IPS-18a (cell line): ENCODE measurements around the gene SLC22A9.
"Not testable (repeated sequence)": the region's sequence is repeated elsewhere in the genome, so short reads cannot be mapped to it uniquely, and the experiment has no call there.

Source experiments
- H3K27ac ChIP-seq: one replicate; pipeline ENCODE4 v1.5.1; 2013; ENCODE audit warnings: low read length
- H3K27me3 ChIP-seq: one replicate; pipeline ENCODE4 v1.6.1; 2013; ENCODE audit warnings: mild to moderate bottlenecking, low read length; ENCODE audit not compliant: control insufficient read depth, insufficient read depth
- H3K36me3 ChIP-seq: one replicate; pipeline ENCODE4 v1.6.1; 2013; ENCODE audit warnings: low read depth, low read length; ENCODE audit not compliant: control insufficient read depth
- H3K4me1 ChIP-seq: one replicate; pipeline ENCODE4 v1.6.1; 2013; ENCODE audit warnings: low read depth, low read length; ENCODE audit not compliant: control insufficient read depth
- H3K4me3 ChIP-seq: one replicate; pipeline ENCODE4 v1.5.1; 2013; ENCODE audit warnings: low read length
- H3K9ac ChIP-seq: one replicate; pipeline ENCODE4 v1.6.1; 2013; ENCODE audit warnings: mild to moderate bottlenecking, low read length, moderate library complexity
- H3K9me3 ChIP-seq: one replicate; pipeline ENCODE4 v1.6.1; 2013; ENCODE audit warnings: low read depth, low read length; ENCODE audit not compliant: control insufficient read depth

SLC22A9 gene

DNA sequence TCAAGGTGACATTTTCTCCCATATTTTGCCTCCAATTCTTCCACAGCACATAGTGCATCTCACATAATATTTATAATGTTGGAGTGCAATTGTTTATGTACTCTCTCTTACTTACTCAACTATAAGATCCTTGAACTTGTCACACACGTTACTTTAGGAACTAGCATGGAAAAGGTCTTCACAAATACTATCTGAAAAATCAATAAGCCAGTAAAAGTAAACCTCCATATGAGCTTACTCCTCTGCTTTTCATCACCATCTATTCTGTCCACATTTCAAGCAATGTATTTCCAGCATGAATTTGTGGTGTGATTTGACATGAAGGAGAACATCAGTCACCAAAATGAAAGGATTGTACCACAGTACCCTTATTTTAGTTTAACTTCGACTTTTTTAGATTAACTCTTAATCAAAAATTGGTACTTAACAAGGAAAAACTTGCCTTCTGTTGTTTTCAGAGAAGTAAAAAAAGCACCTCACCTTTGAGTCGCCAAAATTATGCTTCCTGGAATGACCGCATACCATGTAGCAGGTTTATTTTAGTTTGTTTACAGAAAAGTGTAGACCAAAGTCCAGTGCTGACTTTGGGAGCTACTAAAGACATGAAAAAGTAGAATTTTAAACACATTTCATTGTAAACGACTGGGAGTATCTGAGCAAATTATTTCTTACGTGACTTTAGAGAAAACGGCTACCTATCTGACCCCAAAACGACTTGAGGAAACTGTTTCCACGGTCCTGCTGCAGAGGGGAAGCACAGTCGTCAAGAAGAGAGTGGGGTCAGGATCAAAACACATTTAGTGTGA, at the start of gene SLC22A9:
TSS of gene SLC22A9 (plus strand) at position 621 of the 806 bp plus-strand sequence. CDS start 272 bp downstream, outside the sequence.
- no peak within 1 kb of the TSS for H3K27ac ChIP-seq
- H3K36me3 ChIP-seq, result no peaks in the 10 kb centered on the region
- H3K27me3 ChIP-seq, result no peaks in the 10 kb centered on the region
- no peak within 1 kb of the TSS for H3K9ac ChIP-seq
- H3K4me3 ChIP-seq, result no peak within 1 kb of the TSS
- no peaks in the 10 kb centered on the region for H3K4me1 ChIP-seq
- no peaks in the 10 kb centered on the region for H3K9me3 ChIP-seq

DNA sequence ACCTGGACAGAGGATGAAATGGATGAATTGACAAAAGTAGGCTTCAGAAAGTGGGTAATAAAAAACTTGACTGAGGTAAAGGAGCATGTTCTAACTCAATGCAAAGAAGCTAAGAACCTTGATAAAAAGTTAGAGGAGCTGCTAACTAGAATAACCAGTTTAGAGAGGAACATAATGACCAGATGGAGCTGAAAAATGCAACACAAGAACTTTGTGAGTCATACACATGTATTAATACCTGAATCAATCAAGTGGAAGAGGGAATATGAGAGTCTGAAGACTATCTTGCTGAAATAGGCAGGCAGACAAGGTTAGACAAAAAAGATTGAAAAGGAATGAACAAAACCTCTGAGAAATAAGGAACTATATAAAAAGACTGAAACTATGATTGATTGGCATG, 47.9 kb upstream of the SLC22A9 start:
- Histone ChIP-seq H3K27ac (no peak overlapping the region), H3K36me3 (no peaks in the 10 kb centered on the region), H3K27me3 (no peaks in the 10 kb centered on the region), H3K4me3 (no peak overlapping the region), H3K9me3 (no peaks in the 10 kb centered on the region), H3K9ac (no peak overlapping the region), H3K4me1 (no peaks in the 10 kb centered on the region)

DNA sequence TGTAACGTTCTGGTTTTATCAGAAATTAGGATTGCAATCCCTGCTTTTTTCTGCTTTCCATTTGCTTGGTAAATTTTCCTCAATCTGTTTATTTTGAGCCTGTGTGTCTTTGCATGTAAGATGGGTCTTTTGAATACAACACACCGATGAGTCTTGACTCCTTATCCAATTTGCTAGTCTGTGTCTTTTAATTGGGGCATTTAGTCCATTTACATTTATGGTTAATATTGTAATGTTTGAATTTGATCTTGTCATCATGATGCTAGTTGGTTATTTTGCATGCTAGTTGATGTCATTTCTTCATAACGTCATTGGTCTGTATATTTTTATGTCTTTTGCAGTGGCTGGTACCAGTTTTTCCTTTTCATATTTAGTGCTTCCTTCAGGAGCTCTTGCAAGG, 34.5 kb upstream of the SLC22A9 start:
- H3K27ac ChIP-seq, H3K9ac ChIP-seq, H3K27me3 ChIP-seq, H3K4me1 ChIP-seq, H3K9me3 ChIP-seq, H3K4me3 ChIP-seq, H3K36me3 ChIP-seq: not testable (repeated sequence)

DNA sequence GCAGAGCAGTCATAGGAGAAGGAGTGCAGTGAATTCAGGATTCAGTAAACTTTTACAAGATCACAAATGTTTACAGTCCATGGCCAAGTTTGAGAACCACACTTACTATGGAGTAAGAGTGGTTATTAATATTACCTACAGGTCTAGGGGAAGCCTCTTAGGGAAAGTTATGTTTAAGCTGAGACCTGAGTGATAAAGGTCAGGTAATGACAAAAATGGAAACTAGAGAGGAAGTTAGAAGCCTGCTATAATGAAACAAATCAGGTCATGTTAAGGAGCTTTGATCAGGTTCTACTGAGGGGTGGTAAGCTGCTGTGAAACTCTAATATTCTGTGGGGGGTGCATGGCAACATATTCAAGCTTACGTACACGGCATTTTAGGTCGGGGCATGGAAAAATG, 32.5 kb upstream of the SLC22A9 start:
- Histone ChIP-seq H3K27ac (no peak overlapping the region), H3K4me3 (no peak overlapping the region), H3K36me3 (no peaks in the 10 kb centered on the region), H3K9me3 (no peaks in the 10 kb centered on the region), H3K27me3 (no peaks in the 10 kb centered on the region), H3K9ac (no peak overlapping the region), H3K4me1 (no peaks in the 10 kb centered on the region)

DNA sequence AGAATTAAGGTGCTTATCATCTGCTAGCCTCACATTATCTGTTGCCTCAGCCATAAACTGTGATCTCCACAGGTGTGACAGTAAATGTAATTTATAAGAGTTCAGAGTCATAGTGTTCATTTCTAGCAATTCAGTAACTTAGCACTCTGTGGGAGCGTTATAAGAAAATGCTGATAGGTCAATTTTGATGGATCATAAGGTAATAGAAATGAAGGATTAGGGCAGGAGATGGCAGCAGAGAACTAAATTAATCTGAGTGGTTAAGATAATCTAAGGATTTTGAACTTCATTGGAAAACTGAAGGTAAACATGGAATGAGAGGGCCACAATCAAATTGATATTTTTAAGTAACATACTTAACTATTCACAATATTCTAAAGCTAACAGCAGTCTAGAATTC, 26.5 kb upstream of the SLC22A9 start:
- H3K9ac ChIP-seq, result no peak overlapping the region
- no peak overlapping the region for H3K4me3 ChIP-seq
- H3K36me3 ChIP-seq, result no peaks in the 10 kb centered on the region
- H3K27ac ChIP-seq, result no peak overlapping the region
- no peaks in the 10 kb centered on the region for H3K27me3 ChIP-seq
- H3K4me1 ChIP-seq, result no peaks in the 10 kb centered on the region
- H3K9me3 ChIP-seq, result no peaks in the 10 kb centered on the region

DNA sequence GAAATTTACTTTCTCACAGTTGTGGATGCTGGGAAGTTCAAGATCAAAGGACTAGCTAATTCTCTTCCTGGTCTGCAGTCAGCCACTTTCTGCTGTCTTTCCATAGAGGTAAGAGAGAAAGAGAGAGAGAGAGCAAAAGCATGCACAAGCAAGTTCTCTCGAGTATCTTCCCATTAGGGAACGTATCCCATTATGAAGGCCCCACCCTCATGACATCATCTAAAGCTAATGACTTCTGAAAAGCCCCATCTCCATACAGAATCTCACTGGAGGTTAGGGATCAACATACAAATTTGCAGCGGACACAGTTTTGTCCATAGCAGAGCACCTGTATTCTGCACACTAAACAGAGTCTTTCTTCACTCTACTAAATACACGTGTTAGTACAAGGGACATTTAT, 17.4 kb upstream of the SLC22A9 start:
- Histone ChIP-seq H3K27me3 (no peaks in the 10 kb centered on the region), H3K9me3 (no peaks in the 10 kb centered on the region), H3K27ac (no peak overlapping the region), H3K9ac (no peak overlapping the region), H3K4me3 (no peak overlapping the region), H3K36me3 (no peaks in the 10 kb centered on the region), H3K4me1 (no peaks in the 10 kb centered on the region)

DNA sequence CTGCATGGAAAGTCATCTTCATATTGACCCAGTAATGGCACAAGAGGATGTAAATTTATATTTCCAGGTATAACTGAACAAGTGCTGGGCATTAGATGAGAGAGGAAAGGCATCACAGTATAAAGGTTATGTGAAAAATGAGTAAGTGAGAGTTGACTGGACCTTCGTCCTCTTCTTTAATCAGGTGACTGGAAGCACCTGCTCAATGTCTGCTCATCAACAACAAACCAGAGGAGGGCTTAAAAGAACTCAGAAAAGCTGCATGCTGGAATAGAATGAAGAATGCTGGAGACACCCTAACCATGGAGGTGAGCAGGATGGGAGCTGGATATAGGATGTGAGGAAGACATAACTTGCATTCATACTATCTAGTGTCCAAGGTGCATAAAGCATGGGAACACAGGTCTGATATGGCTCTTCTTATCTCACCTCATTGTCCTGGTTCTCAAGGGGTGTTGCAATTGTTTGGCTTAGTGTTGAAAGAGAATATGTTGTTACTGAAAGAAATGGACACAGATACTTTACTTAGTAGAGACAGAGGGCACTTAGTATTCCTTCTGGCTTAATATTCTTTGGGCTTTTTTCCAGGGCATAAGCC, 7.3 kb upstream of the SLC22A9 start:
- H3K9me3 ChIP-seq, result no peaks in the 10 kb centered on the region
- no peaks in the 10 kb centered on the region for H3K4me1 ChIP-seq

DNA sequence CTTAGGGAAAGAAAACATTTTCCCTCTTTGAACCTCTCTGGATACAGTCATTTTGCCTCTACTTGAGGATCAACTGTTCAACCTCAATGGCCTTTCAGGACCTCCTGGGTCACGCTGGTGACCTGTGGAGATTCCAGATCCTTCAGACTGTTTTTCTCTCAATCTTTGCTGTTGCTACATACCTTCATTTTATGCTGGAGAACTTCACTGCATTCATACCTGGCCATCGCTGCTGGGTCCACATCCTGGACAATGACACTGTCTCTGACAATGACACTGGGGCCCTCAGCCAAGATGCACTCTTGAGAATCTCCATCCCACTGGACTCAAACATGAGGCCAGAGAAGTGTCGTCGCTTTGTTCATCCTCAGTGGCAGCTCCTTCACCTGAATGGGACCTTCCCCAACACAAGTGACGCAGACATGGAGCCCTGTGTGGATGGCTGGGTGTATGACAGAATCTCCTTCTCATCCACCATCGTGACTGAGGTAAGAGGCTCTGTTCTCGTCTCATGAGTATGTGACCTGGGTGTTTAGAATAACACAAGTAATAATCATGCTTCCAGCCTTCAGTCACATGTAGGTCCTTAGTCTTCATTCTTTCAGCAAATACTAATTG, 495 bp downstream of the SLC22A9 start:
- Histone ChIP-seq H3K4me1 (no peaks in the 10 kb centered on the region), H3K4me3 (no peak overlapping the region), H3K9me3 (no peaks in the 10 kb centered on the region), H3K27ac (no peak overlapping the region), H3K9ac (no peak overlapping the region), H3K36me3 (no peaks in the 10 kb centered on the region), H3K27me3 (no peaks in the 10 kb centered on the region)

More for the DNA sequence above, 7.3 kb upstream of the SLC22A9 start:
- no peak overlapping the region for H3K9ac ChIP-seq
- H3K27ac ChIP-seq, result no peak overlapping the region
- H3K27me3 ChIP-seq, result no peaks in the 10 kb centered on the region
- no peak overlapping the region for H3K4me3 ChIP-seq
- H3K36me3 ChIP-seq, result no peaks in the 10 kb centered on the region

DNA sequence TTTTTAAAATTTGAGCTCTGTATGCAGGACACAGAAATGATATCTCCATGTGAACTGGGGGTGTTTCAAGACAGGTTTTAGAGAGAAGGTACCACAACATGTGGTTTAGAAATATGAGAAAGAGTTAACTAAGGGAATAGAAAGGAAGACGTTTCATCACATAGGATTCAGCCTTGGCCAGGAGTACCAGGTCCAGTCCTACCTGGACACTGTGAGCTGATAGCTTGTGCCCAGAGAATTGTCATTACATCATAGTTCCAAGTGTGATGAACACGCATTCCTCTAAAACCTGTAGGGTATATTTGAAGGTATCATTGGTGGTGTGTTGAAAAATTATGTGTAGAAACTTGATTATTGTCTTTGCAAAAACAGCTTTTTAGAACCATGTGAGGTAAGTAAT, 1.8 kb downstream of the SLC22A9 start:
- no peaks in the 10 kb centered on the region for H3K9me3 ChIP-seq
- H3K9ac ChIP-seq, result no peak overlapping the region
- H3K27ac ChIP-seq, result no peak overlapping the region

DNA sequence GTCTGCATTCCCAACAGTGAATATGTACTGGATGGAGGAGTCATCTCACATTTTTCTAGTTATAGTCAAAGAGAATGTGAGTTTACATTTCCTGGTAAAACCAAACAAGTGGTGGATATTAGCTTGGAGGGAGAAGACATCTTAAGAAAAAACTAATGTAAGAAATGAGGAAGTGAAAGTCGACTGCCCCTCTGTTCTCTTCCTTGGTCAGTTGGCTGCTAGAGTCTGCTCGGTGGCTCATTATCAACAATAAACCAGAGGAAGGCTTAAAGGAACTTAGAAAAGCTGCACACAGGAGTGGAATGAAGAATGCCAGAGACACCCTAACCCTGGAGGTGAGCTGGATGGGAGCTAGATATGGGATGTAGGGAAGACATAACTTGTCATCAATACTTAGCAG, 5.8 kb downstream of the SLC22A9 start:
- no peaks in the 10 kb centered on the region for H3K27me3 ChIP-seq

More for the DNA sequence above, 1.8 kb downstream of the SLC22A9 start:
- Histone ChIP-seq H3K4me1 (no peaks in the 10 kb centered on the region), H3K27me3 (no peaks in the 10 kb centered on the region), H3K4me3 (no peak overlapping the region), H3K36me3 (no peaks in the 10 kb centered on the region)

DNA sequence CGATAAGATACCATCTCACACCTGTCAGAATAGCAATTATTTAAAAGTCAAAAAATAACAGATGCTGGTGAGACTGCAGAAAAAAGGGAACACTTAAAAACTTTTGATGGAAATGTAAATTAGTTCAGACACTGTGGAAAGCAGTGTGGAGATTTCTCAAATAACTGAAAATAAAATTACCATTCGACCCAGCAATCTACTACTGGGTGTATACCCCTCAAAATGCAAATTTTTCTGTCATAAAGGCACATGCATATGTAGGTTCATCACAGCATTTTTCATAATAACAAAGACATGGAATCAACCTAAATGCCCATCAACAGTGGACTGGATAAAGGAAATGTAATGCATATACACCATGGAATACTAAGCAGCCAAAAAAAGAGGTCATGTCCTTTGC, 10.5 kb downstream of the SLC22A9 start:
- Histone ChIP-seq H3K4me1 (no peaks in the 10 kb centered on the region), H3K27ac (no peak overlapping the region)

More for the DNA sequence above, 5.8 kb downstream of the SLC22A9 start:
- Histone ChIP-seq H3K4me1 (no peaks in the 10 kb centered on the region), H3K27ac (no peak overlapping the region), H3K9me3 (no peaks in the 10 kb centered on the region), H3K4me3 (no peak overlapping the region), H3K9ac (no peak overlapping the region), H3K36me3 (no peaks in the 10 kb centered on the region)

More for the DNA sequence above, 10.5 kb downstream of the SLC22A9 start:
- no peaks in the 10 kb centered on the region for H3K9me3 ChIP-seq
- no peak overlapping the region for H3K4me3 ChIP-seq
- no peaks in the 10 kb centered on the region for H3K27me3 ChIP-seq
- no peak overlapping the region for H3K9ac ChIP-seq
- no peaks in the 10 kb centered on the region for H3K36me3 ChIP-seq
